Stimulated activated CD8-positive, alpha-beta memory T cell treated with anti-CD3 and anti-CD28 coated beads, Interleukin-7, amount 100 ng/mL, for 1 hour (primary cell): ENCODE results near the gene HUS1B.

Experiments
- DNase-seq, 2 donors: peaks; one replicate each; pipeline ENCODE4 v3.0.0-alpha.2; 2020; ENCODE audit warnings: low read depth in 2 of 2

The HUS1B gene

DNA sequence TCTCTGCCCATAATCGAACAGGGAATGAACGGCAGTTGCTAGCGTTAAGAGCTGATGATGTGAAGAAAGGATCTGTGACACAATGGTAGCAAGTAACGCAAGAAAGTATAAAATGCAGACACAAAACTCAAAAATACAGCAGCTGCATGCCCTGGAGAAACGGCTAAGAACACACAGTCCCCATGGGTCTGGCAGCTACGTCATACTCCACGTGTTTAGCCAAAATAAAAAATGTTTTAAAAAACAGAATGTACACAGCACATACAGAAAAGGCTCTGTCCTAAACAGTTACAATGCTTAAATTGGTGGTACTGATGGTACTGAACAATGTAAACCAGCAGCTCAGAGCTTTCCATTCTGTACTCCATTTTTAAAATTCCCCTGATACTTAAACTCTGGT, 34.4 kb downstream of the HUS1B start:
- no peak for DNase-seq

DNA sequence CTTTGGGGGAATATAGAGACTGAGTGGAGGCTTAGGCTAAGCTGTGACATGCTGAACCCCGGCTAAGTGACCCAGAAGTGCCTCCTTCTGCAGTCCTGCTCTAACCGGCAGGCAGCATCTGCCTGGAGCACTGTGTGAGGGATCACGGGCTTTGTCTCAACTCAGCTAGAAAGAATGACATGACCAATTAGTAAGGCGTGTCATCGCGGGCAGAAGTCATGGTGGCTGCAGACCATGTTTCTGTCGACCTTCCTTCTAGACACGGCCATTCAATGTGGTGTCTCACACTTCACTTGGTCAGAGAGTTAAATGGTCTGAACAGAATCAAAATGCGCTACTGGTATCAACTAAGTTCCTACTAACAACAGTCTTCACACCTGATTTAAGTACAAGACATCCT, 35.0 kb downstream of the HUS1B start:
- no peak for DNase-seq

DNA sequence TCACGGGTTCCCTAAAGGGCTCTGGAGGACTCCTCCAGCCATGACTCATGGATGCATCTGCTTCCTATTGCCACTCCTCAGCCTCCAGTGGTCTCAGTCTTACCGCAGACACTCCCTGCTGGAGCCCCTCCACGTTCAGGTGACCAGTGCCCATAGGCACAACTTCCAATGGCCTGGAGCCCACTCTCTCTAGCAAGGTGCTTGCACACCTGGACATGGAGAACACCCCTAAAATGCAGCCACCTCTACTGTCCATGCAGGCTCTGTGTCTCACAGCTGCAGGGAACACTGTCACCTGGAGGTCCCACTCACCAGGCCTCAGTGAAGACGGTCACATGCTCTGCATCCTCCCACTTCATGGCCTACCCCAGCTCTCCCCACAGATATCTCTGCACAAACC, 36.0 kb downstream of the HUS1B start:
- DNase-seq, result no peak

DNA sequence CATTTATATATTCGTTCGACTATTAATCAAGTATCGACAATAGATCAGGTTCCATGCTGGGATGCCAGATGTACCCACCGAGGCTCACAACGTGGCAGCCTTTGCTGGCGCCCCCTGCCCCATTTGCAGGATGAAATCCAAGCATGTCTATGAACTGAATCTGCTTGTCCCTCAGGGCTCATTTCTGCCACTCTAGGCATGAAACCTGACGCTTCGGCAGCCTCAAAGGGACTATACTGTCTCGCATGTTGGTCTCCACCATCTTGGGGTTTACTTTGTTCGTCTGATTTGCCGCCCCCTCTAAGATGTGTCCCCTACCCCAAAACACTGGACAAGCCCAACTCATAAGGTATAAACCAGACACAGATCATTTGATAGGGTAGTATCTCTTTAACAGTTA, 36.7 kb downstream of the HUS1B start:
- DNase-seq, result no peak

DNA sequence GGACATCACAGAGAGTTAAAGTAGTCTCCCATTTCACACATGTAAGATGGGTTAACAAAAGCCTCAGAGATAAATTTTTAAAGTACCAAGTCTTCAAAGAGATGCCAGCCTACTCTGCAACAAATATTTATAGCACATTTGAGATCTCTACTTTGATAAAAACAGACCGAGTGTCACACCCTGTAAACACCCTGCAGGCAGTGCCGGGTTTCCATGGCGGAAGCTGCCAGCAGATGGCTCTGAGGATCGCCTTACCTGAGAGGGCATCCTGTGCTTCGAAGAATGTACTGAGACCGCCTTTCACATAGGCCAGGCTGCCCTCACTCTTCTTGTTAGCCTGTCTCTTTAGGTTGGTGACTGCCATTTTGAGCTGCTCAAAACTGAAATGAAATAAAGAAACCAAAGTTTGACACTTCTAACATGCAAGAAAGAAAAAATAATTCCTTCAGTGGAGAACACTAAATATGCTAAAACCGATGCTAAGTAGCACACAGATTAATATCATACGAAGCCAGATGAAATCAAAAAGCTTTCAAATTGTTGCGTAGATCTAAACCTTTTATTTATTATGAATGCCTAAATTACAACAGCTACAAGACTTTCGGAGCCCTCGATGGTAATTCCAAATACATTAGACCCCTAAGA, 39.3 kb downstream of the HUS1B start:
- DNase-seq, result no peak

DNA sequence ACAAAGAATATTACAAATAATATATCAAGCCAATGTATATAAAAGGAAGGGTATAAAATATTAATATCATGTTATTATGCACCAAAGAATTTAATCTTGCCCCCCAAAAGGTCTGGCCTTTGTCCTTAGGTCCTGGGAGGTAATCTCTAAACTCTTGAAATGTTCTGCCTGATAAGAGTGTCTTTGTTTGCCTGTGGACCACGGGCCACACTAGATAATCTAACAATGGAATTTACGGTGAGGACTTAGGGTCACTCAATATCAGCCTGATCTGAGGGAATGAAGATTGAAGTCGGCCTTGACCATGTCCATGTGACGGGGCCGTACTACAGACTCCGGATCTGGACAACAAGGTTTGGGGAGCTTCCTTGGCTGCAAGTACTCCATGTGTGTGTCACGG, 42.9 kb downstream of the HUS1B start:
- DNase-seq, result no peak

DNA sequence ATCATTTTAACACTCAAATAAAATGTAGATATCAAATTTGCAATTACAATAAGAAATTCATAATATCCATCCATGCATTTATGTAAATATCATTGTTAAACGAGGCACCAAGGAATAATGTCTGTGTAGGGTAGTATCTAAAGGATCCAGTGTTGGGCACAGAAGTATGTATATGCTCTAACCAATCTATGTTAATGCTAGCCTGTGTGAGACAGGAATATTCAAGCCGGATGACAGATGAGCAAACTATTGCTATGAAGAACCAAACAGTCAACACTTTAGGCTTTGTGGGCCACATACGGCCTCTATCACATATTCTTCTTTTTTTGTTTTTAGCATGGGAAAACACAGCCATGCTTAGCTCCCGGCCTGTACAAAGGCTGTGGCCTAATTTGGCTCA, 45.0 kb downstream of the HUS1B start:
- no peak for DNase-seq

DNA sequence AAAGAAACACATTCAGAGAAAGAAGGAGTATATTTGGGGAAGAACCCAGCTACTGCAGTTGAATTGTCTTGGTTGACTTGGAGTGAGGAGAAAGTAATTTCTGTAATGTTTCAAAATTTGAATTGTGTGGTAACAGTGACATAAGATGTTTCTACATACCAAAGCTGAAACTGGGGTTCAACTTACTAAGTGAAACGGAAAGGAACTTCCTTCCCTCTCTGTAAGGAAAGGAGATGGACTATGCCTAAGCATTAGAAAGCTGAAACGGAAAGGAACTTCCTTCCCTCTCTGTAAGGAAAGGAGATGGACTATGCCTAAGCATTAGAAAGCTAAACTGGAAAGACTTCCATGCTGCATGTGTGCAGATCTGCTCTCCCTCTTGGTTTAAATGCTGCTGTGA, 46.0 kb downstream of the HUS1B start:
- DNase-seq, result no peak

DNA sequence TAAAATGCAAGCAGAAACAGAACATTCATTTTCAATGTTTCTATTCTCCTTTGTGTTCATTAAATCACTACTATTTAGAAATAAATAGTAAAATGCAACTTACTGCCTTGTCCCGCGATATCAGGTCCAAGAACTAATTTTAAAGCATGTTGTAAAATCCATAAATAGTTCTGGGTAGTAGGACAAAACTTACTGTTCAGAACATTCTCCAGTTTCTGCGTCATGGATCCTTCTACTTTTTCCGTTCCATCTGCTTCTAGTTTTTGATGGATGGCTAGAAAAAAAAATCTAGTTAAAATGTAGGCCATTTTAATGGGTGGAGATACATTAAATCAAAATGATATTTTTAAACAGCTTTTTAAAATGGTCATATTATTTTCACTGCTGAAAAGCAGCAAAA, 47.0 kb downstream of the HUS1B start:
- DNase-seq, result no peak

DNA sequence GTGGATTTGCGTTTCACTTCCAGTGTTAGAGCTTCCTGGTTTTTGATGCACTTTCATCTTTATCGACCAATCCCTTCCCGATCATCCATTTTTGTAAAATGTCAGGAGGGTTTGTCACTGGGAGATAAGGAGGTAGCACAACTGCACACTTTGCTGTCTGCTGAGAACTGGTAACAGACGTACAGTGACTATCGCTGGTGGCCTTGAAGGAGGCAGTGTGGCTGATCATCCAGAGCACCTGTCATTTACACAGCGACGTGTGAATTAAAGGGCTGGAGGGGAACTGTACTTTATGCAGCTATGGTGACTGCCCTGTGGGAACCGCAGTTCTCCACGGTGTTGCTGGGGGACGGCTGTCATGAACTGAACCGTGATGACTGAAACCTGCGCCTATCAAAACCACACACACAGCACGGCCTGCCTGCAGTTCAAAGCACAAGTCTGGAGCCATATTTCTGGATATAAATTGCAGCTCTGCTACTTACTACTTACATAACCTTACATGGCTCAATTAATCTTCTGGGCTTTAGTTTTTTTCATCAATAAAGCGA, 50.0 kb downstream of the HUS1B start:
- DNase-seq, result no peak
